ENCODE results near the gene SLU7.
A peak's percentile ranks its signal among the peaks of the same experiment; 100 is the strongest.

The SLU7 gene

DNA sequence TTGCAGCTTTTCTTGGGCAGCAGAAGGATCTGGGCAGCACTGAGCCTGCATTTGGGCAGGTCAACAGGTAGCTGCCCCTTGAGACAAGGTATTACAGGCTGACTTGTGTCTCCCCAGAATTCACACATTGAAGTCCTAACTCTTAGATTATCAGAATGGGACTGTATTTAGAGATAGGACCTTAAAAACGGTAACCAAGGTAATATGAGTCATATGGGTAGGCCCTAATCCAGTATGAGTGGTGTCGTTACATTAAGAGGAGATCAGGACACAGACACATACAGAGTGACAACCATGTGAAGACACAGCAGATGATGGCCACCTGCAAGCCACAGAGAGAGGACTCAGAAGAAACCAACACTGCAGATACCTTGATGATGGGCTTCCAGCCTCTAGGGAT lies 51.6 kb downstream of the SLU7 start:
- no peak for DNase-seq (ENCODE audit: low spot score)

DNA sequence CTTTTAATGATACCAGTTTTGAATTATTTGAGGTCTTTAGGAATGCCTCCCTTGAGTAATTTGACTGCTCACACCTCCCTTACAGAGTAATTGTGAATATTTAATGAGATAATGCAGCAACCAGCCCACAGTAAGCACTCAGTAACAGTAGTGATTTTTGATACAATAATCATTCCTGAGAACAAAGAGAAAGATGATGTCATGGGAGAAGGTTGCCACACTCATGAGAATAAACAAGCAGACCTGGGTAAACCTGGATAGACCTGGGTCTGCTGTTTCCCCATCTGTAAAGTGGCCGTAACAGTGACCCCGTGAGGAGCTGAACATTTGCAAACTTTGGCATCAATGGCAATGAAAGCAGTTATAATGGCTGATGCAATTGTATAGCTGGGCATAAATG lies 52.7 kb downstream of the SLU7 start:
- DNase-seq (ENCODE audit: low spot score) = no peak

DNA sequence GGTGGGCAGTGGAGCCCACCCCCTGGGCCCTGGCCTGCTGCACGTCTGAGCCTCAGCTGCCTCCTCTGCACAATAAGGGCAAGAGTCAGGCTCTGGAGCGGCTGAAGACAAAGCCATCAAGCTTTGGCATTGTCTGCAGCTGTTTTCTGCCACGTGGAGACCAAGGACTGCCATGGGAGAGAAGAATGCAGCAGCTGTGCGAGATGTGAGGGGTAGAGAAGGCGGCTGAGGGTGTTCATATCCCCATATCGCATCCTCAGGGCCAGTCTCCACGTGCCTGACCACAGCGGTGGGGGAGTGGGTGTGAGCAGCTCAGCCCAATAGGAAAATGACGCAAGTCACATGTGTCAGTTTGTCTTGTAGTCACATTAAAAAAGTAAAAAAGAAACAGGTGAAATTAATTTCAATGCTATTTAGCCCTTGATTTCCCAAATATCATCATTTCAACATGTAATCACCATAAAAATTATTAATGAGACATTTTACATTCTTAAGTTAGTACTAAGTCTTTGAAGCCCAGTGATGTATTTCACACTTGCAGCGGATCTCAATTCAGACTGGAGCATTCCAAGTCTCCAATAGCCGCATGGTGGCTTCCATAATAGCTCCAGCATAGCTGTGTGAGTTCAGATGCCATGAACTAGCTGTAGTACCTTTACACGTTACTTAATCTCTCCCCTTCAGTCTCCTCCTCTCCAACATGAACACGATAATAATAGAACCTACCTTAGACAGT lies 55.1 kb downstream of the SLU7 start:
- no peak for DNase-seq (ENCODE audit: low spot score)

DNA sequence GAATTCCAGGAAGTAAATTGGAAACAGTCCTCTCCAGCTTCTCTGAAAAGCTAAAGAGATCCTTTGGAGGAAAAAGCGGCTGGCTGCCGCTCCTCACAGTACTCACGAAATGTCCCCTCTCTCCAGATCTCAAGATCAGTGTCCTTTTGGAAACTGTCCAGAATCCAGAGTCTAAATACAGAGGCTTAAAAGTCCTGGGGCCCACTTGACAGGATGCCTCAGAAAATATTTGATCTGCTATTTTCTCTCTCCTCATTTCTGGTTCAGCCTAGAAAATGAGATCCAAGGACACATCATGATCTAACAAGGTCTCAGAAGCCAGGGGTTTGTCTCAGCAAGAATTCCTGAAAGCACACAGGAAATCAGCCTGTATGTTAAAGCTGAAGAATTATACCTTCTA lies 55.7 kb downstream of the SLU7 start:
- no peak for DNase-seq (ENCODE audit: low spot score)

DNA sequence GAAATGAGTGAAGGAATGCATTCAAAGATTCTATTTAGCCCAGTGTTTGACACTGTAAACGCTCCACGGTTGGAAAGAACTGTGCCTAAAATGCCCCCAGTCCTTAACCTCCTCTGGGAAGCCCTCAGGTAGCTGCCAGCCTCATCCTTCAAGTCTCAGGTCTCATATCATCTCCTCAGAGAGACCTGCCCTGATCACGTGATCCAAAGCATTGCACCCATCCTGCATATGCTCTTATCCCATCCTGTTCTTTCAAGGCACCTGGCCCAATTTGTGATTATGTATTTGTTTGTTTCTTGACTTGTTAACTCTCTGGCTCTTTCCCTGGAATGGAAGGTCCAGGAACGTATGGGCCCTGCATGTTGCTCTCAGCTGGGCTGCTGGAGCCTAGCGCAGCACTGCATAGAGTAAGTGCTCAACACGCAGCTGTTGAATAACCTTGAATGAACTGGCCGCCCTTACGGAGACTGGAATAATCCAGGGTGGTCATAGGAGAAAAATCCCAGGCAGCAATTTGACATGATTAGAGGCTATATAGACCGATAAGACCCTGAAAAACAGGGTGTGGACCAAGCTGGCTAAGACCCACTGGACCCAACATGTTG lies 57.2 kb downstream of the SLU7 start:
- DNase-seq (ENCODE audit: low spot score) = no peak

DNA sequence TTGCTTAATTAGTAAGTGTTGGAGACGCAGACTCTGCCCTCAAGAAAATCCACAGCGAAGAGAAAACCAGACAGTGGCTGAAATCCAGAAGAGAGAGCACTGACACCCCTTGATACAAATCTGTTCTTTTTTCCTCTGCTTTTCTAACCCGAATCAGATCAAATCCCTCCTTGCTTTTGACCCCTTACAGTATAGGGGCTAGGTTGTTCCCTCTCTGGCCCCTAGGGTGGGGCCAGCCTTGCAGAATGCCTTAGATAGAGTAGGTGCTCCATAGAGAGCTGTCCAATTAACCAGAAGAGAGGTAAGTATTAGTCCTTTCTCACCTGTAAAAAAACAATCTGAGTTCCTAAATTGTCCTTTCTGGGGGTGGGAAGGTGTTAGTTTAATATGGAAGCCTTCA lies 58.6 kb downstream of the SLU7 start:
- DNase-seq (ENCODE audit: low spot score) = no peak

DNA sequence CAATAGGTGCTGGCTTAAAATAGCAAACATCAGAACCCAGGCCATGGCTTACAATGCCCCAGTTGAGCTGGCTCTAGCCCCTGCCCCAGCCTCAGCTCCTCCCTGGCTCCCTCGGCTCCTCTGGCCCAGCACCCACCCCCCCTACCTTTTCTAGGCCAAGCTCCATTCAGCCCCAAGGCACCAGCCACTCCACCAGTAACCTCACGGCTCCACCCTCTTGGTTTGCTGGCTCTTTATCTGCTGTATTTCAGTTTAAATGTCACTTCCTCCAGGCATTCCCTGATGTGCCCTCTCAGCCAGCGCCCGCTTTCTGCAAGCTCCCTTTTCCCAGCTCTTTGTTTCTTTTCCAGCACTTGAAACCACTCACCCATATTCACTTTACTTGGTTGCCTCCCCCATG lies 59.1 kb downstream of the SLU7 start:
- no peak for DNase-seq (ENCODE audit: low spot score)

DNA sequence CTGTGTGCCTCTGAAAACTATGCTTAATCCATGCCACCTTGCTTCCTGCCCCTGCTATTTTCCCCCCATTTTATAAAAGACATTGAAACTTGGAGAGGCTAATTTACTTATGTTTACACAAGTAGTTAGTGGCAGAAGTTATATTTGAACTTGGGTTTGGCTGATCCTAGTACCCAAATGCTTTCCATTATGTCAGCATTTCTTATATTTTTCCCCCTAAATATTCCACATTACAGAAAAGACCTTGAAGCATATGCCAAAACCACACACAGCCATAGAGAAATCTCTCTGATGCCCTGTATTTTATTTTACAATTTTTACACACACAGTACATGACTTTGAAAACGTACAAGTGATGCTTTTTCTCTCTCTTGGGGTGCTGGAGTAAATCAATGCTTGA lies 59.6 kb downstream of the SLU7 start:
- DNase-seq (ENCODE audit: low spot score) = no peak

DNA sequence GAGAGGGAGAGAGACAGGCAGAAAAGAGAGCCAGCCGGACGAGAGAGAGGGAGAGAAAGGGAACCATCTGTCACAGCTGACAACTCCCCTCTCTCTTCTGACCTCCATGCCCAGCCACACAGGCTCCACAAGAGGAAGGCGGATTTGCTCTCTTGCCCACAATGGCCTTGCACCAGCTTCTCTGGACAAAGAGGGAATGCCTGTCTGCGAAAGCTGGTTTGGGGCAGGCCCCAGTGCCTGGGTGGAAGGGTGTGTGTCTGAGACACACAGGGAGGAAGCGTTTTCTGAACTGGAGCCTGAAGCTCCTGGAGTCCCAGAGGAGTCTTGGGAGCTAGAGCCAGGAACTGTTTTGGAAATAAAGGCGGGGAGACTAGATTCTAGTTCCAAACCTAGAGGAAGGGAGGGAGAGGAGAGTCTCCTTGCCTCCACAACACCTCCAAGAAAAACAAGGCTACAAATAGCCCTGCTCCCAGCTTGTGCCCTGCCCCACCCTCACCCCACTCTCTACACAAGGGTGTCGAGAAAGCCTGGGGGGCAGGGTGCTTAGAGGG lies 60.9 kb downstream of the SLU7 start:
- DNase-seq (ENCODE audit: low spot score) = peak; percentile 43

DNA sequence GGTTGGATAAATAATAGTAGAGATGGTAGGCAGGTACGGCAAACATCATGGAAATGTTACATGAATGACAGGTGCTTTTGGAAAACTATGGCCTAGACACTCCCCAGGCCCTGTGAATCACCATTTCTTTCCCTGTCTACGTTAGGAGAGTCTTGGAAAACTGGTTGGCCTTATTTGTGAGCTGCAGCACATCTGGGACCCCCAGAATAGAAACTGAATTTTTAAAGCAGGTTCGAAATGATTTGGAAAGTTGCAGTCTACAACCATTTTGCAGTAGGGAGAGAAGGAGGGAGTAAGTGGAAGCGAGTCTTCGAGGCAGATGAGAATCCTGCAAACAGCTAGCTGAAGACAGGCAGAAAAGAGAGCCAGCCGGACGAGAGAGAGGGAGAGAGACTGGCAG lies 61.5 kb downstream of the SLU7 start:
- no peak for DNase-seq (ENCODE audit: low spot score)

DNA sequence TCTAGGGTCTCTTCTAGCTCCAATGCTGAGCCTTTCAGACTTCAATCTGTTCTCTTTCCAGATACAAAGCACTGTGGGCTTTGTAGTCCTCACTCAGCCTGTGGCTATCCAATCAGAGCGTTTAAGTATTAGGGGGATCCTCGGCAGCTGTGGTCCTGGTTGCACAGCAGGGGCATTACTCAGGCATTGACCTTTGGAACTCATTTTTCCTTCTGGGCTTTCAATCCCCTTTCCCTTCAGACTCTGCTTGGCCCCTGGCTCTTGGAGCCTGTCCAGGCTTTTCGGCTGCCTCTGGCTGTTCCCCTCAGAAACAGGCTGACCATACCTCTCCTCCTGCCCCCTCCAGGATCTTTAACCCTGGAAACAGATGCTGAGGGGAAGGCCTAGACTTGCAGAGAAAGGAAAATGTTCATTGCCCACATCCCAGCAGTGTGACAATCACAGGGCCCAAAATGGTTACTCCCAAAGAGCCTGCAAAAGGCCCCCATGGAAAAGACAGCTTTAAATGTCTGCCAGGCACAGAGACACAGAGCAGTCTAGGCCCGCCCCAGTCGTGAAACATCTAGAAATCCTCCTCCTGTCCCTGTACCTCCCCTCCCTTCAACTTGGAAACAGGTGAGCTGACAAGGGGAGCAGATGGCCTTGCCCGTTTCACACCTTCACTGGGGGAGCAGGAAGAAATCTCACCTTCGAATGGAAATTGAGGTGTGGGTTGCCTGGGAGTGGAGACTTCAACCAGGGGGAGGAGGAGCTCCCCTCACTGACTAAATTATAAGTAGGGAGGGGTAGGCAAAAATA lies 62.1 kb downstream of the SLU7 start:
- no peak for DNase-seq (ENCODE audit: low spot score)

DNA sequence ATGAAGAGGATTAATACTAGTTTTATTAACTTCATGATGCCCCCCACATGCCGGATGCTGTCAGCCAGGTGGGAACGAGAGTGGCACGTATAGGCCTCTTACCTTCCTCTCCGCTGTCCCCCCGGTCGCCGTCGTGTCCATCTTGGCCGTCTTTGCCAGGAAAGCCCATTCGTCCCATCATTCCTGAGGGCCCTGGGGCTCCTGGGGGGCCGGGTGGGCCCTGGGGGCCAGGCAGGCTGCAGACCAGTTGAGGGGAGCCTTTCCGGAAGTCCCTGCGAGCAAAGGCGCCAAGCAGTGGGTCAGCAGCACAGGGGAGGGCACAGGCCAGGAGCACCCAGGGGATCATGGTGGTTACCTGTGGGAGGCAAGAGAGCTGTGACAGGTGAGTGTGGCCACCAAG lies 64.2 kb downstream of the SLU7 start:
- DNase-seq (ENCODE audit: low spot score) = no peak

DNA sequence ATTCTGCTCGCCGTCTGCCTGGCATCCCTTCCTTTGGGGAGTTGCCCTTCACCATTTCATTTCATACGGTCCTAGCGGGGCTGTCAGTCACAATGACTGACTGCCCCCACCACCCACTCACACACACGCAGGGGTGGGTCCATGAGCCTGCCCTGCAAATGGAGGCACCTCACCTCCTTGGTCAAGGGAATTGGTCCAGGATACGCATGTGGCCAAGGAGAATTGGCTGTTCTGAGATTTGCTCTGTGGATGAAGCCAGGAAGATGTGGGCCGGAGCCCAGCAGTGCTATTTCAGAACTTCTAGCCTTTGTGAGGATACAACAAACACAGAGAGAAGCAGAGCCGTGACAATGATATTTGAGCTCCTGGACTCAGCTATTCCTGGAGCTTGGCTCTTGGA lies 65.5 kb downstream of the SLU7 start:
- DNase-seq (ENCODE audit: low spot score) = no peak

DNA sequence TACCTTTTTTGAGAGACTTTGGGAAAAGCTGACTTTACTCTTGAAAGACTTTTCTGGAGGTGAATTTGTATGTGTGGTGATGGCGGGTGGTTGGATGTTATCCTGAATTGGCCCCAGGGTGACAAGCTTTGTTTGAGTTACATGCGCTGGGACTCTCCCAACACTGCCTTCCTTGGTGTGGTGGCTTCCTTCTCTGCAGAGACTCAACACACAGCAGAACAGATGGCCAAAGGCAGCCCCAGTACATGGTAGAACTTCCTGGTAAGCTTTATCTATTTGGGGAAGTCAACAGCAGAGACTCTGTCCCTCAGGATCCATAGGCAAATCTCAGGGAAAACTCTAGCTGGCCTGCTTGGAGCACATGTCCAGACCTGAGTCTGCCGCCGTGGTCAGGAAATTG lies 66.6 kb downstream of the SLU7 start:
- DNase-seq (ENCODE audit: low spot score) = no peak
